ENCODE results near the gene SCN4A.
A peak's percentile ranks its signal among the peaks of the same experiment; 100 is the strongest.

Gene SCN4A

GRCh38 chr17:63939401-63939800 lies 33.3 kb downstream of the SCN4A start:
- no peak overlapping the region for H3K27ac Mint-ChIP-seq
- no peaks in the 10 kb centered on the region for H3K36me3 Mint-ChIP-seq (ENCODE audit: insufficient read depth)
- H3K4me1 Mint-ChIP-seq (ENCODE audit: low read depth in 2 of 2): peaks cover 17 to 23% of the 10 kb centered on the region in 2 donors
- no peaks in the 10 kb centered on the region for H3K9me3 Mint-ChIP-seq
- no peaks in the 10 kb centered on the region for H3K27me3 Mint-ChIP-seq
- no peak overlapping the region for H3K4me3 Mint-ChIP-seq
- no peak for ATAC-seq (replicated peaks)
- DNase-seq: no peak

GRCh38 chr17:63937920-63938319 lies 34.8 kb downstream of the SCN4A start:
- no peaks in the 10 kb centered on the region for H3K27me3 Mint-ChIP-seq
- H3K36me3 Mint-ChIP-seq (ENCODE audit: insufficient read depth): no peaks in the 10 kb centered on the region
- H3K27ac Mint-ChIP-seq: no peak overlapping the region
- H3K4me1 Mint-ChIP-seq (ENCODE audit: low read depth in 2 of 2): peaks cover 16 to 22% of the 10 kb centered on the region in 2 donors
- H3K4me3 Mint-ChIP-seq: no peak overlapping the region
- ATAC-seq (replicated peaks): no peak
- no peaks in the 10 kb centered on the region for H3K9me3 Mint-ChIP-seq
- DNase-seq: no peak

- DNase-seq (no peak), ATAC-seq (replicated peaks) (no peak)
- H3K4me1 Mint-ChIP-seq (ENCODE audit: low read depth in 2 of 2): peaks cover 14 to 22% of the 10 kb centered on the region in 2 donors
- no peaks in the 10 kb centered on the region for H3K36me3 Mint-ChIP-seq (ENCODE audit: insufficient read depth)
- no peaks in the 10 kb centered on the region for H3K9me3 Mint-ChIP-seq
- no peaks in the 10 kb centered on the region for H3K27me3 Mint-ChIP-seq
- no peak overlapping the region for H3K4me3 Mint-ChIP-seq
- no peak overlapping the region for H3K27ac Mint-ChIP-seq
Measured at GRCh38 chr17:63937319-63937718, 35.4 kb downstream of the SCN4A start.

GRCh38 chr17:63934183-63935112 lies 38.3 kb downstream of the SCN4A start:
- DNase-seq (no peak), ATAC-seq (replicated peaks) (no peak)
- Mint-ChIP-seq H3K4me1 (ENCODE audit: low read depth in 2 of 2) (peaks cover 31 to 37% of the 10 kb centered on the region in 2 donors), H3K27me3 (no peaks in the 10 kb centered on the region), H3K36me3 (ENCODE audit: insufficient read depth) (peaks cover 9% of the 10 kb centered on the region), H3K4me3 (no peak overlapping the region), H3K27ac (peak overlapping the region; percentile 25 to 57), H3K9me3 (no peaks in the 10 kb centered on the region)

GRCh38 chr17:63933598-63933997 lies 39.1 kb downstream of the SCN4A start:
- peaks cover 23 to 31% of the 10 kb centered on the region in 2 donors for H3K4me1 Mint-ChIP-seq (ENCODE audit: low read depth in 2 of 2)
- peak overlapping the region in 1 of 2 donors; percentile 80 for H3K4me3 Mint-ChIP-seq
- DNase-seq (no peak), ATAC-seq (replicated peaks) (no peak)
- H3K36me3 Mint-ChIP-seq (ENCODE audit: insufficient read depth): peaks cover 13% of the 10 kb centered on the region
- no peaks in the 10 kb centered on the region for H3K27me3 Mint-ChIP-seq
- peak overlapping the region; percentile 25 to 92 for H3K27ac Mint-ChIP-seq
- no peaks in the 10 kb centered on the region for H3K9me3 Mint-ChIP-seq

GRCh38 chr17:63932721-63933120 lies 40.0 kb downstream of the SCN4A start:
- ATAC-seq (replicated peaks) (no peak), DNase-seq (no peak)
- Mint-ChIP-seq H3K27ac (peak overlapping the region; percentile 86 to 92), H3K4me3 (peak overlapping the region; percentile 70 to 80), H3K36me3 (ENCODE audit: insufficient read depth) (peaks cover 13% of the 10 kb centered on the region), H3K27me3 (no peaks in the 10 kb centered on the region), H3K4me1 (ENCODE audit: low read depth in 2 of 2) (peaks cover 23 to 26% of the 10 kb centered on the region in 2 donors), H3K9me3 (no peaks in the 10 kb centered on the region)

- Mint-ChIP-seq H3K27me3 (no peaks in the 10 kb centered on the region), H3K36me3 (ENCODE audit: insufficient read depth) (peaks cover 13% of the 10 kb centered on the region), H3K4me3 (peak within 1 kb of the TSS; percentile 70 to 80), H3K9me3 (no peaks in the 10 kb centered on the region), H3K27ac (peak within 1 kb of the TSS; percentile 86 to 92), H3K4me1 (ENCODE audit: low read depth in 2 of 2) (peaks cover 23 to 26% of the 10 kb centered on the region in 2 donors)
- peak; percentile 75 for ATAC-seq (replicated peaks)
- DNase-seq: no peak
Measured at GRCh38 chr17:63931981-63932561, 40.6 kb downstream of the SCN4A start, which contains the start of gene CD79B. CD79B (minus strand) TSS chr17:63932331; CDS start chr17:63932261, 70 bp downstream.

GRCh38 chr17:63930951-63931575 lies 41.7 kb downstream of the SCN4A start:
- H3K4me1 Mint-ChIP-seq (ENCODE audit: low read depth in 2 of 2): peaks cover 23 to 26% of the 10 kb centered on the region in 2 donors

GRCh38 chr17:63929860-63930766 lies 42.6 kb downstream of the SCN4A start:
- H3K36me3 Mint-ChIP-seq (ENCODE audit: insufficient read depth): peaks cover 16% of the 10 kb centered on the region
- ATAC-seq (replicated peaks) (no peak), DNase-seq (no peak)
- peak overlapping the region; percentile 70 to 80 for H3K4me3 Mint-ChIP-seq
- H3K27ac Mint-ChIP-seq: peak overlapping the region; percentile 86 to 92
- H3K9me3 Mint-ChIP-seq: no peaks in the 10 kb centered on the region
- peaks cover 23 to 26% of the 10 kb centered on the region in 2 donors for H3K4me1 Mint-ChIP-seq (ENCODE audit: low read depth in 2 of 2)
- H3K27me3 Mint-ChIP-seq: no peaks in the 10 kb centered on the region

More at GRCh38 chr17:63930951-63931575, 41.7 kb downstream of the SCN4A start:
- DNase-seq (peak; percentile 38 to 44 (median 42)), ATAC-seq (replicated peaks) (peak; percentile 83)
- no peaks in the 10 kb centered on the region for H3K9me3 Mint-ChIP-seq
- H3K27ac Mint-ChIP-seq: peak overlapping the region; percentile 86 to 92
- no peaks in the 10 kb centered on the region for H3K27me3 Mint-ChIP-seq
- H3K4me3 Mint-ChIP-seq: peak overlapping the region; percentile 70 to 80
- H3K36me3 Mint-ChIP-seq (ENCODE audit: insufficient read depth): peaks cover 14% of the 10 kb centered on the region

GRCh38 chr17:63928966-63929695 lies 43.6 kb downstream of the SCN4A start:
- Mint-ChIP-seq H3K9me3 (no peaks in the 10 kb centered on the region), H3K27me3 (no peaks in the 10 kb centered on the region), H3K36me3 (ENCODE audit: insufficient read depth) (peaks cover 16% of the 10 kb centered on the region), H3K4me1 (ENCODE audit: low read depth in 2 of 2) (peaks cover 23 to 26% of the 10 kb centered on the region in 2 donors), H3K4me3 (peak overlapping the region; percentile 16 to 41), H3K27ac (peak overlapping the region in 1 of 2 donors; percentile 59)
- DNase-seq (no peak), ATAC-seq (replicated peaks) (no peak)

- Mint-ChIP-seq H3K36me3 (ENCODE audit: insufficient read depth) (peaks cover 16% of the 10 kb centered on the region), H3K9me3 (no peaks in the 10 kb centered on the region), H3K27me3 (no peaks in the 10 kb centered on the region), H3K4me1 (ENCODE audit: low read depth in 2 of 2) (peaks cover 23 to 25% of the 10 kb centered on the region in 2 donors), H3K4me3 (no peak overlapping the region), H3K27ac (no peak overlapping the region)
- DNase-seq: no peak
- ATAC-seq (replicated peaks): no peak
Measured at GRCh38 chr17:63928172-63928666, 44.5 kb downstream of the SCN4A start.
